SK-N-SH (cell line): ENCODE measurements around the gene SLC29A1. TPM values are rescaled to one million over a fixed set of nuclear protein-coding genes. Genes with fewer than 3 reads are reported as not detected.

Source experiments
- CTCF ChIA-PET: fragments of 300-600, 350-600 bp; formaldehyde crosslinking; extraction: SDS; loops from one replicate; lab custom pipeline; 2021; lab: Yijun Ruan, JAX
- POLR2A ChIA-PET: fragments of 350-600 bp; sonication (Branson Sonifier 250); formaldehyde crosslinking; extraction: SDS; loops from one replicate; lab custom pipeline; 2020; ENCODE audit warnings: antibody characterized with exemption, inconsistent platforms; lab: Yijun Ruan, JAX
- DNase-seq: peaks from one replicate; pipeline ENCODE4 v3.0.0; 2012
- H2AFZ ChIP-seq: fragments of 200-600 bp; sonication (generic); 2 replicates; pipeline ENCODE4 v1.8.1; 2016; ENCODE audit warnings: antibody characterized with exemption, mild to moderate bottlenecking, low read depth
- H3F3A ChIP-seq: fragments of 200-600 bp; sonication (generic); replicated peaks from 2 replicates; pipeline ENCODE3; 2016; ENCODE audit warnings: antibody characterized with exemption, mild to moderate bottlenecking; ENCODE audit not compliant: insufficient read depth
- H3K27ac ChIP-seq, 2 experiments: fragments of 200-500 bp in 1 of 2; fragments of 200-600 bp in 1 of 2; sonication (Bioruptor generic) in 1 of 2; sonication (generic), shearing (Covaris generic) in 1 of 2; 2 replicates each; pipeline versions ENCODE4 v1.5.1 to v1.6.1; 2014 to 2016; ENCODE audit warnings: low read depth in 2 of 2, inconsistent platforms in 1 of 2, low read length in 1 of 2, mild to moderate bottlenecking in 1 of 2, mixed read lengths in 1 of 2
- H3K27me3 ChIP-seq: fragments of 200-600 bp; sonication (generic), shearing (Covaris generic); 2 replicates; pipeline ENCODE4 v1.6.1; 2016; ENCODE audit warnings: mixed run types; ENCODE audit not compliant: insufficient read depth
- H3K36me3 ChIP-seq, 2 experiments: fragments of 200-500 bp in 1 of 2; fragments of 200-600 bp in 1 of 2; sonication (Bioruptor generic) in 1 of 2; sonication (generic) in 1 of 2; replicated peaks in 1 of 2; 2 replicates each; pipeline versions ENCODE3 to v1.5.1; 2014 to 2016; ENCODE audit warnings: low read length in 1 of 2, mild to moderate bottlenecking in 1 of 2; ENCODE audit not compliant: insufficient read depth in 2 of 2, control insufficient read depth in 1 of 2
- H3K4me1 ChIP-seq, 2 experiments: fragments of 200-500 bp in 1 of 2; fragments of 200-600 bp in 1 of 2; sonication (Bioruptor generic) in 1 of 2; sonication (generic), shearing (Covaris generic) in 1 of 2; 2 replicates each; pipeline versions ENCODE4 v1.5.1 to v1.6.1; 2014 to 2016; ENCODE audit warnings: low read depth in 1 of 2, low read length in 1 of 2, mixed run types in 1 of 2; ENCODE audit not compliant: insufficient read depth in 2 of 2, control insufficient read depth in 1 of 2
- H3K4me2 ChIP-seq: fragments of 200-600 bp; sonication (generic), shearing (Covaris generic); 2 replicates; pipeline ENCODE4 v1.6.1; 2017; ENCODE audit warnings: mixed run types
- H3K4me3 ChIP-seq, 2 experiments: fragments of 200-500 bp in 1 of 2; fragments of 200-600 bp in 1 of 2; sonication (Bioruptor generic) in 1 of 2; sonication (generic), shearing (Covaris generic) in 1 of 2; 2 replicates each; pipeline versions ENCODE4 v1.5.1 to v1.8.1; 2014 to 2016; ENCODE audit warnings: low read depth in 2 of 2, inconsistent platforms in 1 of 2, low read length in 1 of 2, mild to moderate bottlenecking in 1 of 2, mixed read lengths in 1 of 2, moderate library complexity in 1 of 2
- H3K79me2 ChIP-seq: fragments of 200-600 bp; sonication (generic); 2 replicates; pipeline ENCODE4 v1.8.1; 2017; ENCODE audit warnings: mild to moderate bottlenecking; ENCODE audit not compliant: insufficient read depth
- H3K9ac ChIP-seq: fragments of 200-600 bp; sonication (generic); 2 replicates; pipeline ENCODE4 v1.6.1; 2017; ENCODE audit warnings: mixed run types
- H3K9me2 ChIP-seq: fragments of 200-600 bp; sonication (generic); 2 replicates; pipeline ENCODE4 v1.6.1; 2017; ENCODE audit warnings: mixed run types
- H3K9me3 ChIP-seq: fragments of 200-600 bp; sonication (generic); 2 replicates; pipeline ENCODE4 v1.6.1; 2017; ENCODE audit warnings: mixed run types, mild to moderate bottlenecking, moderate library complexity
- H4K20me1 ChIP-seq: fragments of 200-600 bp; sonication (generic); 2 replicates; pipeline ENCODE4 v1.6.1; 2017; ENCODE audit warnings: mild to moderate bottlenecking, mixed run types; ENCODE audit not compliant: insufficient read depth
- EZH2phosphoT487 ChIP-seq: fragments of 200-600 bp; sonication (generic); IDR thresholded peaks from 2 replicates; pipeline ENCODE4 v1.6.1; 2017; ENCODE audit warnings: low read depth, mixed run types, mild to moderate bottlenecking, antibody characterized with exemption, moderate library complexity, borderline replicate concordance
- FOSL2 ChIP-seq: IDR thresholded peaks from 2 replicates; pipeline ENCODE4 v1.4.0; 2012; ENCODE audit warnings: low read depth, mild to moderate bottlenecking, moderate library complexity, borderline replicate concordance
- FOXJ3 ChIP-seq: sonication (generic); formaldehyde crosslinking; IDR thresholded peaks from 2 replicates; pipeline ENCODE4 v1.5.1; 2020; ENCODE audit warnings: mild to moderate bottlenecking, missing genetic modification reagents
- GABPA ChIP-seq: IDR thresholded peaks from 2 replicates; pipeline ENCODE4 v1.4.0; 2012; ENCODE audit warnings: low read depth, mild to moderate bottlenecking
- MEF2A ChIP-seq: IDR thresholded peaks from 2 replicates; pipeline ENCODE4 v1.4.0; 2012; ENCODE audit warnings: low read depth, borderline replicate concordance
- NFIC ChIP-seq: IDR thresholded peaks from 2 replicates; pipeline ENCODE4 v1.4.0; 2012; ENCODE audit warnings: borderline replicate concordance
- POLR2AphosphoS5 ChIP-seq: IDR thresholded peaks from 2 replicates; pipeline ENCODE4 v1.6.1; 2012; ENCODE audit warnings: low read depth, low read length
- RCOR1 ChIP-seq: fragments of 150-350 bp; IDR thresholded peaks from 2 replicates; pipeline ENCODE4 v1.6.1; 2017; ENCODE audit warnings: antibody characterized with exemption, low read length
- RXRA ChIP-seq: IDR thresholded peaks from 2 replicates; pipeline ENCODE4 v1.4.0; 2012; ENCODE audit warnings: low read depth, mild to moderate bottlenecking, borderline replicate concordance
- SIN3A ChIP-seq: IDR thresholded peaks from 2 replicates; pipeline ENCODE4 v1.6.1; 2012; ENCODE audit warnings: low read depth, mild to moderate bottlenecking, low read length, moderate library complexity, borderline replicate concordance
- SMC3 ChIP-seq: IDR thresholded peaks from 2 replicates; pipeline ENCODE4 v1.6.1; 2012; ENCODE audit warnings: low read depth, low read length, improper control_type of control experiment
- TCF12 ChIP-seq: IDR thresholded peaks from 2 replicates; pipeline ENCODE4 v1.4.0; 2012
- TEAD4 ChIP-seq: IDR thresholded peaks from 2 replicates; pipeline ENCODE4 v1.4.0; 2012; ENCODE audit warnings: mild to moderate bottlenecking, borderline replicate concordance; ENCODE audit not compliant: insufficient read depth
- WGBS: methylation state at CpG from one replicate; pipeline ENCODE4 v1.1.6; 2017; ENCODE audit warnings: low lambda C conversion rate; 5-methylcytosine and 5-hydroxymethylcytosine counted together
- polyA plus RNA-seq, 3 experiments: library from polyadenylated mRNA; depleted of rRNA; stranded (reverse); fragments of >200 nt; gene quantifications; 2 replicates each; pipeline ENCODE4 v1.2.3, GENCODE V29; 2012
- TF ChIP-seq, protein P1 (sequence below): fragments of 150-350 bp; IDR thresholded peaks from 2 replicates; pipeline ENCODE4 v1.6.1; 2016; ENCODE audit warnings: mild to moderate bottlenecking, low read depth, low read length
- TF ChIP-seq, protein P2 (sequence below): IDR thresholded peaks from 2 replicates; pipeline ENCODE4; 2012
- TF ChIP-seq, protein P3 (sequence below): IDR thresholded peaks from 2 replicates; pipeline ENCODE4 v1.4.0; 2012; ENCODE audit warnings: low read depth
- TF ChIP-seq, protein P4 (sequence below): fragments of 200-600 bp; sonication (generic); IDR thresholded peaks from 2 replicates; pipeline ENCODE4 v1.6.1; 2017; ENCODE audit warnings: antibody characterized with exemption, mild to moderate bottlenecking, moderate library complexity

Gene SLC29A1
- polyA plus RNA-seq, 1 of the 3 experiments (the other 2 are of a cell fraction) = 44.5 TPM

DNA sequence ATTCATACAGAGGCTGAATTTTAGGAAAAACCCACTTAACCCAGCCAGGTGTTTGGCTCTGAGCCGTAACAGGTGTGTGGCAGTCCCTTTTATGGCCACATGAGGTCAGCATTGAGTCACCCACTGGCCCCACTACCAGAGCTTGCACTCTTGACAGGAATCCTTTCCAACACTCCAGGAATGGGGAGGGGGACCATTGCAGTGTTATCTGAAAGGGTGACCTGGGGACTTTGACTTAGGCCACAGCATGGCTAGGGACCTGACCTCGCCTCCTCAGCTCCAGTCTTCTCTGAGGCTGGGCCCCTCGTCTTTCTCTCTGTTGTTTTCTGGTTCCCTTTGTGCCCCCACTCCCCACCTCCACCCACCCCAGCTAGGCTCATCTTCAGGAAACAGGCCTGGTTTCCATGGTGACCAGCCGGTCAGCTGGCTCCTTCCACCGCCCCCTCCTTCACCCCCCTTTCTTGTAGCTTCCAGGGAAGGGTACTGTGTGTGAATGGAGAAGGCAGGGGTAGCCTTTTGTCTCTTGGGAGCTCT lies 44.8 kb downstream of the SLC29A1 start (continued):
- TF ChIP-seq, protein P1, sequence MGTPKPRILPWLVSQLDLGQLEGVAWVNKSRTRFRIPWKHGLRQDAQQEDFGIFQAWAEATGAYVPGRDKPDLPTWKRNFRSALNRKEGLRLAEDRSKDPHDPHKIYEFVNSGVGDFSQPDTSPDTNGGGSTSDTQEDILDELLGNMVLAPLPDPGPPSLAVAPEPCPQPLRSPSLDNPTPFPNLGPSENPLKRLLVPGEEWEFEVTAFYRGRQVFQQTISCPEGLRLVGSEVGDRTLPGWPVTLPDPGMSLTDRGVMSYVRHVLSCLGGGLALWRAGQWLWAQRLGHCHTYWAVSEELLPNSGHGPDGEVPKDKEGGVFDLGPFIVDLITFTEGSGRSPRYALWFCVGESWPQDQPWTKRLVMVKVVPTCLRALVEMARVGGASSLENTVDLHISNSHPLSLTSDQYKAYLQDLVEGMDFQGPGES = no peak
- no peak for TF ChIP-seq FOSL2
- TF ChIP-seq MEF2A = no peak
- TF ChIP-seq EZH2phosphoT487 = no peak
- peak; percentile 8; the same call in 1 of the 2 replicates for TF ChIP-seq TCF12
- no peak for TF ChIP-seq SIN3A
- peak; percentile 90 for TF ChIP-seq SMC3

DNA sequence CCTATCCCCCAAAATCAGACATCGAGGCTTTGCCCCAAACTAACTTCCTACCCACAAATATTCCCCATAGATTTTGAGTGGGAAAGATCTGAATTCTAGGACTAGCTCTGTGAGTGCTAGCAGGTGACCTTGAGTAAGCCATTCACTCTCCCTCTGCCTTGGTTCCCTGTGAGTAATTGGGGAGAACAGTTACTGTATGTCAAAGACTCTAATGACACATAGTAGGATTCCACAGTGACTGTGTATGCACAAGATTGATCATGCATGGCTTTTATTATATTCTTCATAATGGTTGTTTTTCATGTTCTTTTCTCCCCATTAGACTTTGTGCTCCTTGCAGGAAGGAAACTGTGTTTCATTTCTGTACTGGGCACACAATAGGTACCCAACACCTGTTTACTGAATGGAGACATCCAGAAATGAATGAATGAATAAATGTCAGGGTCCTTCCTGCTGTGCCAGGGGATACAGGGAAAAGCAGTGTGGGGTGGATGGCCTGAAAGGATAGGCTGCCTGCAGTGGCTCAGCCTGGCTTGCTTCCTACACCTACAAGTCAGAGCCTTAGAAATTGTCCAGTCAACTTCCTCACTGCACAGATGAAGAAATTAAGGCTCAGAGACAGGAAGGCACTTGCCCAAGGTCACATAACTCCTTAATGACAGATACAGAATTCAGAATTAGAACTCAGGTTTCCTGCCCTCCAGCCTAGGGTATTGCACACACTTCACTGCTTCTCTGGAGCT lies 46.0 kb downstream of the SLC29A1 start:
- no peaks in the 10 kb centered on the region for H3K36me3 ChIP-seq
- H3K9me2 ChIP-seq = no peaks in the 10 kb centered on the region
- DNase-seq = no peak
- peaks cover 36% of the 10 kb centered on the region for H3K27me3 ChIP-seq
- H3K9ac ChIP-seq = no peak overlapping the region
- ChIA-PET CTCF (interaction anchor here (1.2 to 9.1 kb wide), 17 partner anchors 13 to 201 kb away, joined by 3 to 238 read pairs (median 12); partner anchors contain the start of genes AARS2, HSP90AB1, SLC35B2 and SPATS1), POLR2A (interaction anchor here (0.7 to 2.3 kb wide), 6 partner anchors 12 to 73 kb away, joined by 3 to 10 read pairs (median 8); partner anchors contain the start of genes HSP90AB1, SLC35B2 and SPATS1)
- H3K4me1 ChIP-seq = peaks cover 3 to 25% of the 10 kb centered on the region in 2 experiments; a peak in 1 of 4 replicates
- peaks cover 11% of the 10 kb centered on the region for H3F3A ChIP-seq
- H2AFZ ChIP-seq = no peak overlapping the region
- 44% methylated on average over 1 of the region's 1 CpG for WGBS
- no peaks in the 10 kb centered on the region for H3K9me3 ChIP-seq
- no peak overlapping the region; a peak in 1 of 4 replicates for H3K4me3 ChIP-seq
- no peaks in the 10 kb centered on the region for H4K20me1 ChIP-seq
- no peak for TF ChIP-seq RXRA
- no peak for TF ChIP-seq POLR2AphosphoS5
- no peak for TF ChIP-seq TEAD4
- TF ChIP-seq NFIC = no peak
- TF ChIP-seq RCOR1 = no peak
- TF ChIP-seq, protein P2, sequence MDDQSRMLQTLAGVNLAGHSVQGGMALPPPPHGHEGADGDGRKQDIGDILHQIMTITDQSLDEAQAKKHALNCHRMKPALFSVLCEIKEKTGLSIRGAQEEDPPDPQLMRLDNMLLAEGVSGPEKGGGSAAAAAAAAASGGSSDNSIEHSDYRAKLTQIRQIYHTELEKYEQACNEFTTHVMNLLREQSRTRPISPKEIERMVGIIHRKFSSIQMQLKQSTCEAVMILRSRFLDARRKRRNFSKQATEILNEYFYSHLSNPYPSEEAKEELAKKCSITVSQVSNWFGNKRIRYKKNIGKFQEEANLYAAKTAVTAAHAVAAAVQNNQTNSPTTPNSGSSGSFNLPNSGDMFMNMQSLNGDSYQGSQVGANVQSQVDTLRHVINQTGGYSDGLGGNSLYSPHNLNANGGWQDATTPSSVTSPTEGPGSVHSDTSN = no peak
- no peak for TF ChIP-seq SIN3A
- TF ChIP-seq GABPA = no peak
- TF ChIP-seq FOXJ3 = no peak
- no peak for TF ChIP-seq EZH2phosphoT487
- TF ChIP-seq FOSL2 = no peak
- TF ChIP-seq, protein P3, sequence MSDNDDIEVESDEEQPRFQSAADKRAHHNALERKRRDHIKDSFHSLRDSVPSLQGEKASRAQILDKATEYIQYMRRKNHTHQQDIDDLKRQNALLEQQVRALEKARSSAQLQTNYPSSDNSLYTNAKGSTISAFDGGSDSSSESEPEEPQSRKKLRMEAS = no peak
- TF ChIP-seq, protein P4, sequence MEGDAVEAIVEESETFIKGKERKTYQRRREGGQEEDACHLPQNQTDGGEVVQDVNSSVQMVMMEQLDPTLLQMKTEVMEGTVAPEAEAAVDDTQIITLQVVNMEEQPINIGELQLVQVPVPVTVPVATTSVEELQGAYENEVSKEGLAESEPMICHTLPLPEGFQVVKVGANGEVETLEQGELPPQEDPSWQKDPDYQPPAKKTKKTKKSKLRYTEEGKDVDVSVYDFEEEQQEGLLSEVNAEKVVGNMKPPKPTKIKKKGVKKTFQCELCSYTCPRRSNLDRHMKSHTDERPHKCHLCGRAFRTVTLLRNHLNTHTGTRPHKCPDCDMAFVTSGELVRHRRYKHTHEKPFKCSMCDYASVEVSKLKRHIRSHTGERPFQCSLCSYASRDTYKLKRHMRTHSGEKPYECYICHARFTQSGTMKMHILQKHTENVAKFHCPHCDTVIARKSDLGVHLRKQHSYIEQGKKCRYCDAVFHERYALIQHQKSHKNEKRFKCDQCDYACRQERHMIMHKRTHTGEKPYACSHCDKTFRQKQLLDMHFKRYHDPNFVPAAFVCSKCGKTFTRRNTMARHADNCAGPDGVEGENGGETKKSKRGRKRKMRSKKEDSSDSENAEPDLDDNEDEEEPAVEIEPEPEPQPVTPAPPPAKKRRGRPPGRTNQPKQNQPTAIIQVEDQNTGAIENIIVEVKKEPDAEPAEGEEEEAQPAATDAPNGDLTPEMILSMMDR = no peak
- no peak overlapping the region for H3K4me2 ChIP-seq
- H3K79me2 ChIP-seq = peaks cover 5% of the 10 kb centered on the region; the same call in 1 of the 2 replicates
- H3K27ac ChIP-seq = no peak overlapping the region
